VCaP (cell line): ENCODE results near the gene RUVBL1.

Source experiments
- H3K27ac ChIP-seq: fragments of 450-650 bp; 2 replicates; pipeline ENCODE4 v1.5.1; 2017
- TF ChIP-seq, protein P1 (sequence below): fragments of 450-650 bp; conservative IDR thresholded peaks from 2 replicates; pipeline ENCODE4 v1.5.1; 2017; ENCODE audit warnings: mild to moderate bottlenecking, moderate library complexity

The RUVBL1 gene

DNA sequence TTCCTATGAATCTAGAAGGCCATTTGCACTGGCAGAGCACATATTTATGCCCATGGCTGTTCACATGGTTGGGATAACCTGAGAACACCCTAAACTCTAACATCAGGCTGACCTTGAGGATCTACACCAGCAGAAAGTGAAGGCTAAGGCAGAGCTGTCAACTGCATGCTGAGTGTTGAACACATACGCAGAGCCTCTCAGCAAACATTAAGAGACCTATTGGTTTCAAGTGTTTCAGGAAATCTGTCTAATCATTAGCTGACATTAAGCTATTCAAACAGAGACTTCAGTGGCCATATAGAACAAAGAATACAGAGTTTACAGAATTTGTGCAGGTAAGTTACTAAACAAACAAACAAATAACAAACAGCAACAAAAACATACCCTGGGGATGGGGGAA, 87.5 kb downstream of the RUVBL1 start:
- TF ChIP-seq, protein P1, sequence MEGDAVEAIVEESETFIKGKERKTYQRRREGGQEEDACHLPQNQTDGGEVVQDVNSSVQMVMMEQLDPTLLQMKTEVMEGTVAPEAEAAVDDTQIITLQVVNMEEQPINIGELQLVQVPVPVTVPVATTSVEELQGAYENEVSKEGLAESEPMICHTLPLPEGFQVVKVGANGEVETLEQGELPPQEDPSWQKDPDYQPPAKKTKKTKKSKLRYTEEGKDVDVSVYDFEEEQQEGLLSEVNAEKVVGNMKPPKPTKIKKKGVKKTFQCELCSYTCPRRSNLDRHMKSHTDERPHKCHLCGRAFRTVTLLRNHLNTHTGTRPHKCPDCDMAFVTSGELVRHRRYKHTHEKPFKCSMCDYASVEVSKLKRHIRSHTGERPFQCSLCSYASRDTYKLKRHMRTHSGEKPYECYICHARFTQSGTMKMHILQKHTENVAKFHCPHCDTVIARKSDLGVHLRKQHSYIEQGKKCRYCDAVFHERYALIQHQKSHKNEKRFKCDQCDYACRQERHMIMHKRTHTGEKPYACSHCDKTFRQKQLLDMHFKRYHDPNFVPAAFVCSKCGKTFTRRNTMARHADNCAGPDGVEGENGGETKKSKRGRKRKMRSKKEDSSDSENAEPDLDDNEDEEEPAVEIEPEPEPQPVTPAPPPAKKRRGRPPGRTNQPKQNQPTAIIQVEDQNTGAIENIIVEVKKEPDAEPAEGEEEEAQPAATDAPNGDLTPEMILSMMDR = no peak
- no peak overlapping the region for H3K27ac ChIP-seq

- H3K27ac ChIP-seq = no peak overlapping the region
- TF ChIP-seq, protein P1 = no peak
Measured at GRCh38 chr3:128033102-128033501, 90.5 kb downstream of the RUVBL1 start.
